Activated CD4-positive, alpha-beta T cell treated with anti-CD3 and anti-CD28 coated beads, Interleukin-2, amount 50 U/mL, for 48 hours (primary cell): ENCODE data around the gene INSM1.

Experiments
- DNase-seq, 2 experiments: peaks; one replicate each; pipeline ENCODE4 v3.0.0-alpha.2; 2020

INSM1 gene

DNA sequence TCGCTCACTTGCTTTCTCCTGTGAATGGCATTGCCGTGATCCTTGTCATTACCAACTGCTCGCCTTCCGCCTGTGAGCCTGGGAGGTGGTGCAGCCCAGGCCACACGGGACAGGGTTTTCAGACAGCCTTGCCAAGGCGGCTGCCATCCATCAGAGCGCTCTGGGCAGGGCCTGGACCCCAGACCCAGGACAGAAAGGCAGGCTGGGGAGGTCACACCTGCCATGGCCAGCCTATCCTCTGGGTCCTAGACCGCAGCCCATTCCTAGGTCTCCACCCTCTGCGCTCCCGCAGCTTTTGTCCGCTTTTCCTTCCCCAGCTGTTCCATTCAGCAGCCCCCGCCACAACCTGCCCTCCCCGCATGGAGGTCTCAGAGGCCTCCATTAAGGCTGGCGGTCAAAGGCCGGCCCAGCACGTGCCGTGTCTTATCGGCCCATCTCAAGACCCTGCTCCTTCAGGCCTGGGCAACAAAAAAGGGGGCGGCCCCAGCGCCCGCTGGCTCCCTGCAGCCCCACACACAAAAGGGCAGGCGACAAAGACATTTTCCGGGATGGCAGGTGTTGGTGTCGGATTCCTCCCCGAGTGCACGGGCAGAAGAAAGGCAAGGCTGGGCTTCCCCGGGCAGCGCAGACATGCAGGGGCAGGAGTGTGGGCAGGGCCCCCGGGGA is 28.1 kb downstream of the INSM1 start:
- no peak for DNase-seq

- no peak for DNase-seq
Observed at GRCh38 chr20:20396794-20397193, 28.9 kb downstream of the INSM1 start.

GRCh38 chr20:20398123-20398522 is 30.2 kb downstream of the INSM1 start:
- DNase-seq: no peak

- DNase-seq: no peak
Observed at GRCh38 chr20:20399531-20400500, 31.9 kb downstream of the INSM1 start.

DNA sequence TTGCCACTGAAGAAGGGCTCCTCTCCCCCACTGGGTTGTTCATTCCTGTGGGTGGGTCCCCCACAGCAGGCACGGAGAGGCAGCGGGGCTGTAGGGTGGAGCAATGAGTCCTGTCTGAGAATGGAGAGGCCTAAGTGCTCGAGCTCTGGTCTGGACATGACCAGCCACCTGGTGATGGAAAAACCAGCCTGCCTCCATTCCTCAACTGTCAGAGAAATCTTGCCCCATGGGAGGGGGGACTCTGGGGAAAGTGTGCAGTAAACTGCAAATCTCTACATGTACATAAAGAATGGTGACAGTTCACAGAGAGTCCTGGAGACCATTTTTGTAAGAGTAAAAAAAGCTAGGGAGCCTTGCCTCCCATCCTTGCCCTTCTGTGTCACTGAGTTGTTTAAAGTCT is 34.1 kb downstream of the INSM1 start:
- no peak for DNase-seq

GRCh38 chr20:20404633-20405032 is 36.7 kb downstream of the INSM1 start:
- no peak for DNase-seq

- no peak for DNase-seq
Observed at GRCh38 chr20:20405623-20406022, 37.7 kb downstream of the INSM1 start.

- DNase-seq: no peak
Observed at GRCh38 chr20:20406306-20406705, 38.4 kb downstream of the INSM1 start.

- no peak for DNase-seq
Observed at GRCh38 chr20:20407891-20408805, 40.2 kb downstream of the INSM1 start.

DNA sequence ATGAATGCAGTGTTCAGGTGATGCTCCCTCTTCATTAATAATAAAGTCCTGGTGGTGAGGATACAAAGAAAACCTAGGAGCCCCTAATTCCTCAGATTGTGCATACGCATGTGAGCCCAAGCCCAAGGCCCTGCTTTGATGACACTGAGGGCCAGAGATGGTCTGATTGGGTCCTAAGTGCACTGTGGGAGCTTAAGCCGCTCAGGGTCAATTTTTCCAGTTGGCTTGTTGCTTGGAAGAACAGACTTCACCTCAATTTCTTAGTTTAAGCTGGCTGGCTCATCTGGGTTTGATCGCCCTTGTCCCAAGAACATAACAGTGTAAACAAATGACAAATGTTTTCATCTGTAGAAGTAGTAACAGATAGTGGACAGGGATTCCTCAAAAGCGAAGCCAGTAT is 41.4 kb downstream of the INSM1 start:
- DNase-seq: no peak

DNA sequence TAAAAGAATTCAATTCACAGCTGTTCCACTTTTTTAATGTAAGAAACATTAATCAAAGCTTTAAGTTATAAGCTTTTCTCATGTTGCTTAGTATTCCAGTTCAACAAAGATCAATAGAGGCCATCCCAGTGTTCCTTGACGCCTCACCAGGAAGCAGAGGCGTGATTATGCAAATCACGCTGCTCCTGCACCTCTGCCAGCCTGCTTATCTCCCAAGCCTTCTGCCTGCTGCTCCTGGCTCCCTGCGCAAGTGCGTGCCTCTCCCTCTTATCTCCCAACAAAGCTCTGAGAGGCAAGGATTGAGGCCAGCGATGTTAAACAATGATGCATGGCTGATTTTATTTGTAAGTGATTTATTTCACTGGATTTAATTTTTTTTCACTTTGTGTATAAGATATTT is 42.8 kb downstream of the INSM1 start:
- no peak for DNase-seq

- no peak for DNase-seq
Observed at GRCh38 chr20:20411402-20411801, 43.5 kb downstream of the INSM1 start.

DNA sequence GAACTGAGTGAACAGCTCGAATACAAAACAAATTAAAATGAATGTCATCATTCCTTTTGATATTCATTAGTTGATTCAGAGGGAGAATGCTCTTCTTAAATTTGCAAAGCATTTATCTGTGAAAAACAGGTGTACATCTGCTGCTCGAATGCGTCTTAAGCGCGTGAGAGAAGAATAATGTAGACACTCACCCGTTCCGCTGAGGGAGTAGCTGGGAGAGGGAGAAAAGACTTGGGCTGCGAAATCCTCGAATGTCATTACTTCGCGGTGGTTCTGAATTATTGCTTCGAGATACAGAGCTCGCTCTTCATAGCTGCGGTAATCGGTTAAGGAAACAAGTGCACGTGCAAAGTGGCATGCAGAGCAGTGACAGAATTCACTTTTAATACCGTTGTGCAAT is 43.9 kb downstream of the INSM1 start:
- DNase-seq: no peak

- peak; percentile 34 to 53 for DNase-seq
Observed at GRCh38 chr20:20412750-20413149, 44.8 kb downstream of the INSM1 start.

DNA sequence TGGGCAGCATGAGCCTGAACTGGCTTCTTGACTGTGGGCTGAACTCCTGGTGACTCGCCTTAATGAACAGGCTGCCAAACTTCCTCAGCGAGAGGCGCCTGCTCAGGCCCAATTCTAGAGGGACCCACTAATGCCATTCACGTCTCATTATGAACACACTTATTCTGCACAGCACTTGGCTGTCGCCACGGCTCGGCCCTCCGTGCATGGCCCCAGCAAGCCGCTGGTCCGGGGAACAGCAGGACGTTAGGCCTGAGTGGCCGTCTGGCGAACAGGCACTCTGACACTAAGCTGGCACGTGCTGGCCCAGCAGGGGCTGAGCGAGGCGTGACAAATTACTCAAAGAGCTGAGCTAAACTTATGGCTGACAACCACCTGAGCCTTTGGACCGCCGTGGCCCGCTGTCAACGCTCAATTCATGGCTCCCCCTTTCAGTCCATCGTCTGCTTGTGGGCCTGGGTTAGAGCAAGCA is 45.9 kb downstream of the INSM1 start:
- DNase-seq: no peak

- no peak for DNase-seq
Observed at GRCh38 chr20:20414640-20415220, 46.8 kb downstream of the INSM1 start.

- DNase-seq: no peak
Observed at GRCh38 chr20:20415321-20415720, 47.4 kb downstream of the INSM1 start.

DNA sequence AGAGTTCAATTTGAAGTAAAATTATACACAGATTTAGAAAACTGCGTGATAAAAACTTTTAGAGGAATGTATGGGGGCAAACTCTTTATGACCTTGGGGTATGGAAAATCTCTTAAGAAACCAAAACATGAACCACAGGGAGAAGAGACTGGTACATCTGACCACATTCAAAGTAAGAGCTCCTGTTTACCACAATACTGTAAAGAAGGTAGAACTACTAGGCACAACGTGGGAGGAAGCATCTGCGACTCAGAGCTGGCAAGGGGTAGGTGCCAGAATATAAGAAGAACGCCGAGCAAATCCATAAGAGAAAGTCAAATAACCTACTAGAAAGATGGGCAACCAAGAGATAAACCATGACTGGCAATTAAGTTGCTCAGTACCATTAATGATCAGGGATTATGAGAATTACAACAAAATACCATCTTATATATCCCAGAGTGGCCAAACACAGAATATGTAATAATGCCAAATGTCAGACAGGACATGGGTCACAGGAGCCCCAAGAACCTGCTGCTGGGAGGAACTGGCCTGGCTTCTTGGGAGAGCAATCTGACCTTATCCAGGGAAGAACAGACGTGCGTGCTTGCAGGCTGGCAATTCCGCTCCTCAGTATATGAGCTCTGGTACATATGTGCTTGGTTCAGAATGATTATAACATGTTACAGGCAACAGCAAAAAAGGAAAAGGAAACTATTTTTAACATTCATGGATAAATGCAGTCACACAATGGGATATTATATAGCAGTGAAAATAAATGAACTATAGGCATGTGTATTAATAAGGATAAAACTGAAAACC is 50.2 kb downstream of the INSM1 start:
- no peak for DNase-seq
